GM19438 (cell line): ENCODE results near the gene CPXM1.
"Not testable (repeated sequence)": the region's sequence is repeated elsewhere in the genome, so short reads cannot be mapped to it uniquely, and the experiment has no call there.

Source experiments
- ATAC-seq: cut with Tn5 transposase; IDR thresholded peaks from one replicate; pipeline ENCODE4 v1.9.1; 2021; ENCODE audit warnings: low read depth; ENCODE audit not compliant: unreplicated experiment

CPXM1 gene

DNA sequence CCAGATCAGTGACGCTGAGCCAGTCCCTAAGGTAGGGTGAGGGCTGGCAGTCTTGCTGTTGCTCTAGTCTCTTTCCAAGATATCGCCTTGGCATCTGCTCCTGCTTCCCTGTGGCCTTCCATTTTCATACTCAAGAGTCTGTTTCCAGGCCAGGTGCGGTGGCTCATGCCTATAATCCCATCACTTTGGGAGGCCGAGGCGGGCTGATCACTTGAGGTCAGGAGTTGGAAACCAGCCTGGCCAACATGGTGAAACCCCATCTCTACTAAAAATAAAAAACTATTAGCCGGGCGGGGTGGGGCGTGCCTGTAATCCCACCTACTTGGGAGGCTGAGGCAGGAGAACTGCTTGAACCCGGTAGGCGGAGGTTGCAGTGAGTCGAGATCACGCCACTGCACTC lies 30.3 kb downstream of the CPXM1 start:
- ATAC-seq = not testable (repeated sequence)

GRCh38 chr20:2768632-2769015 lies 31.8 kb downstream of the CPXM1 start:
- ATAC-seq = no peak

- no peak for ATAC-seq
Observed at GRCh38 chr20:2767768-2768631, 32.4 kb downstream of the CPXM1 start.

- ATAC-seq = no peak
Observed at GRCh38 chr20:2763186-2763585, 37.2 kb downstream of the CPXM1 start.

DNA sequence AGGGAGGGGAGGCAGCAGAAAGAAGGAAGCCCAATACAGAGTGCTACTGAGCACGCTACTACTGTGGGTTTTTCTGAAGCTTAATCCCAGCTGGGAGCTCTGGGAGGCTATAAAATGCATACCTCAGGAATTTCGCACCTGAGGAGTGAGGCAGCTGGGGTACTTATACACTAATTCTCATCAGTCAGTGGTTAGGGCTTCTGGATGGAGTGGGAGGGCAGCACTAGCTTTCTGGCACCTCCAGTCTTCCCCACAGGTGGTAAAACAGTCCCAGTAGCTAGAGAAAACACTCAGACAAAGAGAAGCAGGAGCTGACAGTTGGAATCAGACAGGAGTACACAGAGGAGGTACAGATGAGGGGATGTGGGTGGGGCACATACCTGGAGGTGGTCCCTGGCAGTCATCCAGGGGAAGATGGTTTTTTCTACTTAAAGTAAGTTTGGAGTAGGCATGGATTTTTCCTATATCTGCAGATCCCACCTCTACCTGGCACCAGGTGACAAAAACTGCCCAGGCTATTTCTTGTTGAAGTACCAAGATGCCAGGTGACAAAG lies 37.8 kb downstream of the CPXM1 start:
- no peak for ATAC-seq

- ATAC-seq = no peak
Observed at GRCh38 chr20:2761885-2762284, 38.5 kb downstream of the CPXM1 start.

GRCh38 chr20:2760952-2761305 lies 39.5 kb downstream of the CPXM1 start:
- ATAC-seq = no peak

- no peak for ATAC-seq
Observed at GRCh38 chr20:2760297-2760951, 40.0 kb downstream of the CPXM1 start.

DNA sequence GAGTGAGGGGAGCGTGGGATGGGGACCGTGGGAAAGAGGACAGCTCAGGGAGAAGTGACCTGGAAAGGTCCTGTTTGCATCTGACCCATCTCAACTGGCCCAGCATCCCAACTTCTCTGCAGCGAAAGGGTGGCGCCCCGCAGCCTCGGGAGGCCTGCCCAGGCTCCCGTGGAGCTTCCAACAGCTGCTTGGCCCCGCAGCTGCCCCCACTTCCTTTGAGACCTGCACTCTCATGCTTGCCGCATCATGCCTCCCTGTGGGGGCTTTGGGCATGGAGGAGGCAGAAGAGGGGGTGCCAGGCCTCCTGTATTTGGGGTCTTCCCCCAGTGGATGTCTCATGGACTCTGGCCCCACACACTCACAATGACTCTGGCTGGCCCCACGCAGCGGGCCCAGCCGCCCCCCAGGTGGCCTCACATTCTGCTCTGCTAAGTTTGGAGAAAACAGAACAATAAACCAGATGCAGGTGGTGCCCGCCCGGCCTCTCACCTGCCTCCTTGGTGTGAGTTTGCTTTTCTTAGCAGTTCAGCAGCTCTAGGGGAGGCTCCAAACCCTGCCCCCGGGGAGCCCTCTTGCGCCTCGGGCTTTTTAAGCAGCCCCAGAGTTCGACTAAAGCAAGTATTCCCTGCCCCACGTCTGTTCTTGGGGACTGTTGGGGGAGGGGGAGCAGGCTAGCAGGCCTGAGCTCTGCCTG lies 40.7 kb downstream of the CPXM1 start:
- ATAC-seq = no peak

DNA sequence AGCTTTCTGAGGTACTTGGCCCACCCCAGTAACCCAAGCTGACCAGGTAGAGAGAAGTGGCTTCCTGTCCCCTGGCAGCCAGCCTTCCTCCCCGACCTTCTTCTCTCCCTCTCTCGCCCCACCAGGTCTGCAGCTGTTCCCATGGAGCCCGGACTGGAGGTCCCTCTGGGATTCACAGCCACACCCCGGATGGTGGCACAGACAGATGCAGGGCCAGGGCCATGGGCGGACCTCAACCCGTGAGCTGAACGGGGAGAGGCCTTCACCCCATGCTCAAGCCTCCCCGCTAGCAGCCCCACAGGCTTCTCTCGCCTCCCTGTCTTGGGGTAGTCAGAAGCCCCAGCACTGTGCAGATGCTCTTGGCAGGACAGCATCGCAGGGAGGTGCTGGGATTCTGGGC lies 41.3 kb downstream of the CPXM1 start:
- no peak for ATAC-seq

- no peak for ATAC-seq
Observed at GRCh38 chr20:2757969-2758368, 42.5 kb downstream of the CPXM1 start.

DNA sequence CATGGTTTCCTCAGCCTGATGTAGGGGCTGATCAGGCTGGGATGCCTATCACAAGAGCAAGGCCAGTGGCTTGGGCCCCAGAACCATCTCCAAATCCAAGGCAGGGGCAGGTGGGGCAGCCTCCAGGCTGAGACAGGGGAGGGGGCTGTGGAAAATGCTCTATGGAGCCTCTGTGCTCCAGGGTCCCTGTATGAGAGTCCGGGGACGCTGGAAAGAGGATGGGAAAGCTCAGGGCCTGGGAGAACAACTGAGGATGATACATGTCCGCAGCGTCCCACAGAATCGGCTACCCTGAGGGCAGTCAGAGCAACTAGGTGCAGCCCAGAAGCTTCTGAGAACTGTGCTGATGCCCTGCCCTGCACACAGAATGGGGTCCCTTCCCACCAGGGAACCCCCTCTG lies 43.4 kb downstream of the CPXM1 start:
- no peak for ATAC-seq

DNA sequence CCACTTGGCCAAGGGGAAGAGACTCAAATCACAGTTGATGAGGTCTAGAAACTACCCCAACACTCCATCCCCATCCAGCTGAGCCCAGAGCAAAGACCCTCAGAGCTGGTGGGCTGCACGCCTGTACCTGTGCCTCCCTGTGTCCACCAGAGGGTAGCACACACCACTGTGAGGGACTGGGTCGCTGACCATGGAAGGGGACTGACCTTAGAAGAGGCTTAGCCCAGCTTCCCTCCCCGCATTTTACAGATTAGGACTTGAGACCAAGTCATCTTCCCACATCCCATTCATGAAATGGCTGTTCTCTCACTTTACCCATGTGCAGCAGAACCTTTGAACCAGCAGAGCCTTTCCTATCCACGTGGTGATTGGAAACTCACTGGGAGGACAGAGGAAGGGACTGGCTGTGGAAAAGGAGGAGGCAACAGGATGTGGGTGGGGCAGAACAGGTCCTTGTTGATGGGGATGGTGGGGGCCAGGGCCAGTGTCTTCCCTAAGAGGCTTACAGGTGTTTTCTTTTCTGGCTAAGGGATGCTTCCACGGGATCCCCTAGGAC lies 44.3 kb downstream of the CPXM1 start:
- no peak for ATAC-seq

DNA sequence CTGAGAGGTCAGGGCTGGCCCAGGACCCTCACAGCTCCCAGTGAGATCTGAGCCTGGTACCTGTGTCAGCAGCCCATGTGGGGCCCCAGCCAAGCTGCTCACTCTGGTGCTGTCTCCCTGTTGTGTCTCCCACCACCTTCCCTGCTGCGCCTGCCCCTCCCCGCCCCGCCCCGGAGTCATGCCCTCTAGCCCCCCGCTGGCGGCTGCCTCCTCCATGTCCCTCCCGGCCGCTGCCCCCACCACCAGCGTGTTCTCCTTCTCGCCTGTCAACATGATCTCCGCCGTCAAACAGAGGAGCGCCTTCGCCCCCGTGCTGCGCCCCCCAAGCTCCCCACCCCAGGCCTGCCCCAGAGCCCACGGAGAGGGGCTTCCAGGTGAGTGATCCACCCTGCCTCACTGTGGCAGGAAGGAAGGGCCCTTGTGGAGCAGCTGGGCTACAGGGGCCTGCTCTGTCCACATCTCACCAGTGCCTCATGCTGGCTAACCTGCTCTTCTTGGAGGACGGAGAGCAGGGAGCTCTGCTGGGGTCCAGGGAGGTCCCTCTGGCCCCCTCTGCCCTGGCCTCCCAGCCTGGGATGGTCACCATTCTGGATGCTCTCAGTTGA lies 44.9 kb downstream of the CPXM1 start:
- ATAC-seq = no peak

GRCh38 chr20:2754424-2754823 lies 46.0 kb downstream of the CPXM1 start:
- no peak for ATAC-seq

GRCh38 chr20:2753461-2754040 lies 46.9 kb downstream of the CPXM1 start:
- no peak for ATAC-seq

DNA sequence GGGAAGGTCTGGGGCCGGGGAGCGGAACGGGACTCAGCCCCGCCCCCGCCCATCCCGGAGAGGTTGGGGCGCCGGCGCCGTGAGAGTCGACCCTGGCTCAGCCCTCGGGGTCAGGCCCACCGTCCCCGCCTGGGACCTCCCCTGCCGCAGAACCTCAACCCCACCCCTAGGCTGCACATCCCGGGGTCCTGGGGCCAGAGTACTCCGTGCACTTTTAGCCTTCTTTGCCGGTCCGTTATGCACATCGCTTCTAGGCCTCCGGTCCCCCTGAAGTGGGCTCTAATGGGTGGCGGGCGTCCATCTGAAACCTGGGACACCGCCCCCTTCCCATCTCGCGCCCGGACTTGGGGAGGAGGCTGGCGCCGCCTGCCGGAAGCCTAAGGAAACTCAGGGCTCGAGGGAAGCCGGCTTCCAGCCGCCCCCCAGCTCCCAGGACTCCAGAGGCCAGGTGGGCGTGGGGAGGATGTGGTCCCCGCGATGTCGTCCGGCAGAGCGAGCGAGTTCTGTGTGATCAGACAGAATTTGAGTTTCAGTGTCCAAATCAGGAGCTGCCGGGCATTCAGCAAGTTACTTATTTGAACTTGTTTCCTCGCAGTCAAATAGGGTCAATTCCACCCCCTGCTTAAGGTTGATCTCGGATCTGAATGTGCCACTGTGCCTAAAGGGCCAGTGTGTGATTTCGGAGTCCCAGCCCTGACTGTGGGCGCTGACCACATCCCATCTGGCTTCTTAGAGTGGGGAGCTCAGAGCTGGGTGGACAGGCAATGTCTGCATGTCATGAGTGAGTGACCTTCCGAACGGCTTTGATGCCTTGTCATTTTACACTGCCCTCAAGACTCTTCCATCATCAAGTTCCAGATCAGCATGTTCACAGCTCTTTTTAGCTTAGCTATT lies 47.6 kb downstream of the CPXM1 start:
- no peak for ATAC-seq

DNA sequence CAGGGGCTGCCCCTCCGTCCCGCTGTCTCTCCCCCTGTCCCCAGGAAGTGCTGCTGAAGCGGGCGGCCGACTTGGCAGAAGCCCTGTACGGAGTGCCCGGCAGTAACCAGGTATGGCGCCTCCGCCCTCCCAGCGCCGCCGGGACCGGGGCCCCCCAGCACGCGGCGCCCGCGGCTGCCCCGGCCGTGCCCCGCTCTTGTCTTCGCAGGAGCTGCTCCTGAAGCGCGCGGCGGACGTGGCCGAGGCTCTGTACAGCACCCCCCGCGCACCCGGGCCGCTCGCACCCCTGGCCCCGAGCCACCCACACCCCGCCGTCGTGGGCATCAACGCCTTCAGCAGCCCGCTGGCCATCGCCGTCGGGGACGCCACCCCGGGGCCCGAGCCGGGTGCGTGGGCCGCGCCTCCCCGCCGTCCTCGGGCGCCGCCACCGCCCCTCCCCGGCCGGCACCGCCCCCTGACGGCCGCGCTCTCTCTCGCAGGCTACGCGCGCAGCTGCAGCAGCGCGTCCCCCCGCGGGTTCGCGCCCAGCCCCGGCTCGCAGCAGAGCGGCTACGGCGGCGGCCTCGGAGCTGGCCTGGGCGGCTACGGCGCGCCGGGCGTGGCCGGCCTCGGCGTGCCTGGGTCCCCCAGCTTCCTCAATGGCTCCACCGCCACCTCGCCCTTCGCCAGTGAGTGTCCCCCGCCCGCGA lies 48.4 kb downstream of the CPXM1 start:
- ATAC-seq = no peak
